ENCODE results near the gene TMIE. TPM values are rescaled to one million over a fixed set of nuclear protein-coding genes. Genes with fewer than 3 reads are reported as not detected.

The TMIE gene
- total RNA-seq, 3 donors from 2014 or later: 0.16 to 0.71 (median 0.40) TPM

DNA sequence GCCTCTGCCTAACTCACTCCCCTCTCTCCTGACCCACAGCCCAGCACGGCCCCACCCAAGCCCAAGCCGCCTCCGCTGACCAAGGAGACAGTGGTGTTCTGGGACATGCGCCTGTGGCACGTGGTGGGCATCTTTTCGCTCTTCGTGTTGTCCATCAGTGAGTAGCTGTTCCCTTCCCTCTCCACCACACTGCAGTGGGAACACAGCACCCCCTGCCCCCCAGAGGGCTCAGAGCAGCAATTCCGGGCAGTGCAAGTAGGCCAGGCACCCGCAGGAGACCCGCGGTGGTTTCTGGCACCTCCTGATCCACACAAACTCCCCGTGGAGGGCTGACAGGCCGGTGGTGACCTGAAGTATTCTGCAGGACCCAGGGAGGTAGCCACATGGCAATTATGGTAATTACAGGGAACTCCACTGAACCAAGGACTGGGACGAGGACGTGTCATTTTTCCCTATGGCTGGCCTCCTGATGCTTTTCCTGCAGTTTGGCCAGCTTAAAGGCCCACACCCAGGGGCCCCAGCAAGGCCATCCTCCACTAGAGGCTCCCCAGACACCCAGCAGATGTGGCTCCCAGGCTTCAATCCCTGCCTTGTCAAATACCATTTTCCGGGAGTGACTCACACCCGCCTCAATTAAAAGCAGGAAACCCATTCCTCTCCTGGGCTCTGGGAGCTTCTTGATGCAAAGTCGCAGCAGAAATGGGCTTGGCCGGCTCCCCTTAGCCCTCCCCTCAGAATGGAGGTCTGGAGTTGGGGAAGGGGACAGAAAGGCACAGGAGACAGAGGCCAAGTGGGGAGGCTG lies 4.8 kb downstream of the TMIE start:
- ATAC-seq (no peak), DNase-seq (peak; percentile 1)
- H3K4me3 Mint-ChIP-seq: no peak overlapping the region

DNA sequence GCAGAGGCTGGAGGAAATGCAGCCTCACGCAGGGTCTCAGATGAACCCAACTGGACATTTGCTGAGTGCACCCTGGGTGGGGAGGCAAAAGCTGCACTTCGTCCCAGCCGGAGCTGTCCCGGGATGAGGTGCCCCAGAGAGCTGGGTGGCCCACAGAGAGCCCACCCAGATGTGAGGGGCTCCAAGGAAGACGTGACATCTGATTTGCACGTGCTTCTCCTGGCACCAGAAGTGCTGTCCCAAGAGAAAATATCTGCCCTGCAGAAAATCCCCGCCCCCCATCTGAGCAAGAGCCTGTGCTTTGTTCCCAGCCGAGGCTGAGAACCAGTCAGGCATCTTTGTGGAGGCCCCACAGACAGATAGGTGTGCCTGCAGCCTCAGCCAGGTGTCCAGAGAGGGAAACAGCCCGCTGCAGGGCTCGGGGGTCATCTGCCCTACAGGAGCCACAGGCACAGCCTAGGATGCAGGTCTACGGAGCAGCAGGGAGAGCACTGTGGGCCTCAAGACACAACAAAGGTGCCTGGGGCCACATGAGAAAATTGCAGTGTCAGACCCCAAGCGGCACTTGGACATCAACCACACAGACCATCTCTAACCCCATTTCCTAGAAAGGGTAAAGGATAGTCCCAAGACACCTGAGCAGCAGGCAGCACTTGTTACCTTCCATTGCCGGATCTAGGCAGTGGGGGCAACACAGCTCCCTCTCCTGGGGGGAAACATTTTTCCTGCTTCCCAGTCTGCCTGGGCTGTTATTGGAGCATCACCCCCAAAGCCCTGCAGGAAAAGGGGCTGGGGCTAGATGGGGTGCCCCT lies 5.8 kb downstream of the TMIE start:
- Mint-ChIP-seq H3K4me3 (no peak overlapping the region), H3K36me3 (ENCODE audit: insufficient read depth) (no peaks in the 10 kb centered on the region), H3K4me1 (ENCODE audit: low read depth) (peaks cover 5% of the 10 kb centered on the region), H3K9me3 (no peaks in the 10 kb centered on the region), H3K27me3 (ENCODE audit: low read depth) (peaks cover 3% of the 10 kb centered on the region)
- DNase-seq (peak; percentile 3), ATAC-seq (no peak)

More for the DNA sequence above, 4.8 kb downstream of the TMIE start:
- Mint-ChIP-seq H3K4me1 (ENCODE audit: low read depth) (peaks cover 10% of the 10 kb centered on the region), H3K36me3 (ENCODE audit: insufficient read depth) (no peaks in the 10 kb centered on the region), H3K9me3 (no peaks in the 10 kb centered on the region), H3K27me3 (ENCODE audit: low read depth) (peaks cover 8% of the 10 kb centered on the region)

DNA sequence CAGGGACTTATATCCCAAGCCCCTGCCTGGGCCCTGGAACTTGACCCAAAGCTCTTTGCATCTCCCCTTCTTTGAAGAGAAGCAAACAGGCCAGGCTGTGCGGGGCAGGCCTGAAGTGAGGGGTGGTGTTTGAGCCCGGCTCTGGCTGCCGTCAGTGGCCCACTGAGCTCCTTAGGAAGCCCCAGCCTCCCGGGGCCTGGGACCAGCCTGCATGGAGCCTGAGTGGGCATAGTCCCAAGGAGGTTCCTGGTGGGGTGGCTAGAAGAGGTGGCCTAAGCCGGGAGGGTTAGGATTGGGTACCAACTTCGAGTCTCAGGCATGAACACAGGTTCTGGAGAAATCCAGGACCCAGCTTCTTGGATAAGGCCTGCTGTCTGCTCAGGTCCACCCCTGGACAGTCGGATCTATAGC lies 6.4 kb downstream of the TMIE start:
- Mint-ChIP-seq H3K4me3 (no peak overlapping the region), H3K36me3 (ENCODE audit: insufficient read depth) (no peaks in the 10 kb centered on the region), H3K4me1 (ENCODE audit: low read depth) (no peaks in the 10 kb centered on the region), H3K27me3 (ENCODE audit: low read depth) (no peaks in the 10 kb centered on the region), H3K9me3 (no peaks in the 10 kb centered on the region)
- ATAC-seq: no peak
- DNase-seq: peak; percentile 1

DNA sequence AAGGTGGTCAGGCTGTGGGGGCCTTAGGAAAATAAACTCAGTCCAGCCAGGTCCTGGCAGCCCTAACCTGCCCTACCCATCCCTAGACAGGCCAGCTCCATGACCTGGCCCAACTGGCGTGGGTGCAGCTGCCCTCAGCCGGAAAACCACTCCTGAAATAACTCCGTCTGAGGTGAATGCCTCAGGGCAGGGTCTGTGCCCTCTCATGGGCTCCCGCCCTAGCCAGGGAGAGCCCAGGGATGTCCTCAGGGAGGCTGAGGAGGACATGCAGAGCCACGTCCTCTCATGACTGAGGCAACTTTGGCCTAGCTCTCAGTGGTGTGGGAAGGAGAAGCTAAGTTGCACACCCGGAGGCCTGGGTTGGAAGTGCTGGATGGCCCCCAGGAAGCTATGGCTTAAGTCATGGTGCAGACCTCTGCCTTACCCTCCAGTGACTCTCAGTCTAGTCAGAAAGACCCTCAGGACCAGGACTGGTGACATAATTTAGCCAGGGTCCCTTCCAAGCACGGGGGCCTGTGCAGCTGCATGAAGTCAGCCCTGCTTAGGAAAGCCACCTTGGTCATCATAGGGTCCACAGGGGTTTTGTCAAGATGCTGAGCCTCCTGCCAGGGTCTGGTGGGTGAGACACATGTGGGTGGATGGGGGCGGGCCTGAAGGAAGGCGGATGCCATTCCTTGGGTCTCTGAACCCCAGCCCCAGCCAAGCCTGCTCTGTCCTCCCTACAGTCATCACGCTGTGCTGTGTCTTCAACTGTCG lies 7.4 kb downstream of the TMIE start:
- no peaks in the 10 kb centered on the region for H3K9me3 Mint-ChIP-seq
- H3K36me3 Mint-ChIP-seq (ENCODE audit: insufficient read depth): no peaks in the 10 kb centered on the region
- DNase-seq (peak; percentile 2), ATAC-seq (no peak)
- H3K4me3 Mint-ChIP-seq: no peak overlapping the region
- H3K27me3 Mint-ChIP-seq (ENCODE audit: low read depth): no peaks in the 10 kb centered on the region
- H3K4me1 Mint-ChIP-seq (ENCODE audit: low read depth): no peaks in the 10 kb centered on the region

DNA sequence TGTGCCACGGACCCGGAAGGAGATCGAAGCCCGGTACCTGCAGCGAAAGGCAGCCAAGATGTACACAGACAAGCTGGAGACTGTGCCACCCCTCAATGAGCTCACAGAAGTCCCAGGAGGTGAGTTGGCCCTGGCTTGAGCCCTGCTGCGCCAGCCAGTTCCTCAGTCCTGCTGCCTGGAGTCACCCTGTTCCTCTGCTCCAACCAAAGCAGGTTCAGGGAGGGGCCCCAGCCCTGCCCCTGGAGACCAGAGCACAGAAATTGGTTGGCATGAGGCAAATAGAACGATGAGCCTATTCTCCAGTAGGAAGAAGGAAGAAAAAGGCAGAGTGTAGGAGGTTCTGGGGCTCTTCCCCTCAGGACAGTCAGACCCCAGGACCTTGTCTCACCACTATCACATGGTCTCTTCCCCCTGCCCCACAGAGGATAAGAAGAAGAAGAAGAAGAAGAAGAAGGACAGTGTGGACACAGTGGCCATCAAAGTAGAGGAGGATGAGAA lies 8.0 kb downstream of the TMIE start:
- no peaks in the 10 kb centered on the region for H3K27me3 Mint-ChIP-seq (ENCODE audit: low read depth)
- H3K9me3 Mint-ChIP-seq: no peaks in the 10 kb centered on the region
- ATAC-seq: no peak
- no peaks in the 10 kb centered on the region for H3K36me3 Mint-ChIP-seq (ENCODE audit: insufficient read depth)
- DNase-seq: peak; percentile 1
- H3K4me3 Mint-ChIP-seq: no peak overlapping the region
- H3K4me1 Mint-ChIP-seq (ENCODE audit: low read depth): no peaks in the 10 kb centered on the region

DNA sequence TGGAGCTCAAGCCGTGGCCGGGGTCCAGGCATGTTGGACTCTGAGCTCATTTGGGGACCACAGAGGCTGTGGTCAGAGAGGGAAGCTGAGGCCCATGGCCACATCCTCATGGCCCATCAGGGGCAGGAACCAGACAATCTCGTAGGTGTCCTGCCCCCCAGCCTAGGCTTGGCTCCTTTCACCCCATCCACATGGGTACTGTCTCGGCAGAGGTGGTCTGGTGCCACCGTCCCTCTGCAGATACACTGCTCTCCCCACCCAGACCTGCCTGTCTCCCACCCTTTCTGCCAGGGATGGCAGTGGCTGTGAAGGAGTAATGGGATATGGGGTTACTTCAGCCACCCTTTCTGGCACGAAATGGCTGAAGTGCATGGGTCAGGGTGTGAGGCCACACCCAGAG lies 8.5 kb downstream of the TMIE start:
- H3K9me3 Mint-ChIP-seq: no peaks in the 10 kb centered on the region
- ATAC-seq (no peak), DNase-seq (no peak)
- H3K36me3 Mint-ChIP-seq (ENCODE audit: insufficient read depth): no peaks in the 10 kb centered on the region
- H3K4me3 Mint-ChIP-seq: no peak overlapping the region
- H3K4me1 Mint-ChIP-seq (ENCODE audit: low read depth): no peaks in the 10 kb centered on the region
- H3K27me3 Mint-ChIP-seq (ENCODE audit: low read depth): no peaks in the 10 kb centered on the region

DNA sequence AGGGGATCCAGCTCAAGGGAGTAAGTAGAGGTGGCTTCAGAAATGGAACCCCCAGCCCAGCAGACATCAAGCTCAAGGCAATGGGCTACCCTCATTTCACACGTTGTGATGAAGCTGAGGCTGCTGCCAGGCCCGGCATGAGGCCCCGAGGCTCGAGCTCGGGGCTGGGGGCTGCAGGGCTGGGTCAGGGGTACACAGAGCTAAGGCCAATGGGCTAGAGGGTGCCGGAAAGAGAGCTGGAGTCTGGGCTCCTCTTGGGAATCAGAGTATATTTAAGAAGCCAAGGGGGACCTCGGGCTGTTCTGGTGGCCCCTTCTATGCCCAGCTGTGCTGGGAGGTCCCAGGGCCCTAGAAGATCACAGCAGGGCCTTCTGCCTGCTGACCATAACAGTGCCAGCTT lies 9.0 kb downstream of the TMIE start:
- Mint-ChIP-seq H3K4me1 (ENCODE audit: low read depth) (no peaks in the 10 kb centered on the region), H3K4me3 (no peak overlapping the region), H3K9me3 (no peaks in the 10 kb centered on the region), H3K27me3 (ENCODE audit: low read depth) (no peaks in the 10 kb centered on the region), H3K36me3 (ENCODE audit: insufficient read depth) (no peaks in the 10 kb centered on the region)
- DNase-seq (peak; percentile 0), ATAC-seq (no peak)

DNA sequence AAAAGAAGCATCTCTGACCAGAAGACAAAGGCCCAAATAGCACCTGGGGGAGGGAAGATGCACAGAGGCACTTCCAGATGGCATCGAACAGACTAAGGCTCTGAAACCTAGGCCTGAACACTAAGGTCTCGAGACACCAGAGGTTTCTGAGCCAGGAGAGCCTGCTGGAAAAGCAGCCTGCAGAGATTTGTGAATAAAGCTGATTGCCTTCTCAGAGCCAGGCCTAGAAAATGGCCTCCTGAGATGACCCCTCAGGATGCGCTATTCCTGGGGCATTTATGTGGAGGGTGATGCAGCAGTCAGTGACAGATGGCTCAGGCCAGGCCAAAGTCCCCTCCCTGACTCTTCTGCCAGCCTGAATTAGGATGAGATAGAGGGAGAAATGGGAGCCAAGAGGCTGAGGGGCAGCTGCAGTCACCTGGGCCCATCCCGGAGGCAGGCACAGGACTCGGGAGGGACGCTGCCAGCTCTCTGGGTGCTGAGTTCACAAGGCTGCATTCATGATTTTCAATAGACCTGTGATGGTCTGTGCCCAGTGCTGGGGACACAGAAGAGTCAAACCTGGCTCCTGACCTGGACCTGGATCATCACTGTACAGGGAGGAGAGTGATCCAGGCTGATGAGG lies 9.6 kb downstream of the TMIE start:
- no peaks in the 10 kb centered on the region for H3K36me3 Mint-ChIP-seq (ENCODE audit: insufficient read depth)
- H3K27me3 Mint-ChIP-seq (ENCODE audit: low read depth): no peaks in the 10 kb centered on the region
- no peaks in the 10 kb centered on the region for H3K9me3 Mint-ChIP-seq
- DNase-seq: no peak
- H3K4me3 Mint-ChIP-seq: no peak overlapping the region
- H3K4me1 Mint-ChIP-seq (ENCODE audit: low read depth): no peaks in the 10 kb centered on the region
- no peak for ATAC-seq

DNA sequence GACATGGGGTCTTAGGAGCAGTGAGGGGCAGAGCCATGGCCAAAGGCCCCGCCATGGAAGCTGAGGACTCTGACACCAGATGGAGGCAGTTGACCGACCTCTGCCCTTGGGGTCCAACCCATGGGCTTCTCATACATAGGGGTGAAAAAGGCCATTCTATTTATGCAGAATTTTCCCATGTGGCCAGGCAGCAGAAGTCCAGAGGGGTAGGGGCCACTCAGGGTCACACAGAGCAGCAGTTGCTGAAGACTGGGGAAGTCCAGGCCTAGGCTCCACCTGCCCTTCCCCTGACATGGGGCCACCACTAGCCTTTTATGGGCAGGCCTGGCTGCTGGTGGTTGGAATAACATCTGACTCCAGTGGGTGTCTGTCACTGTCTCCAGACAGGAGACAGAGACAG lies 10.1 kb downstream of the TMIE start:
- Mint-ChIP-seq H3K9me3 (no peaks in the 10 kb centered on the region), H3K4me3 (no peak overlapping the region), H3K36me3 (ENCODE audit: insufficient read depth) (no peaks in the 10 kb centered on the region), H3K27me3 (ENCODE audit: low read depth) (no peaks in the 10 kb centered on the region), H3K4me1 (ENCODE audit: low read depth) (no peaks in the 10 kb centered on the region)
- no peak for ATAC-seq
- DNase-seq: no peak

DNA sequence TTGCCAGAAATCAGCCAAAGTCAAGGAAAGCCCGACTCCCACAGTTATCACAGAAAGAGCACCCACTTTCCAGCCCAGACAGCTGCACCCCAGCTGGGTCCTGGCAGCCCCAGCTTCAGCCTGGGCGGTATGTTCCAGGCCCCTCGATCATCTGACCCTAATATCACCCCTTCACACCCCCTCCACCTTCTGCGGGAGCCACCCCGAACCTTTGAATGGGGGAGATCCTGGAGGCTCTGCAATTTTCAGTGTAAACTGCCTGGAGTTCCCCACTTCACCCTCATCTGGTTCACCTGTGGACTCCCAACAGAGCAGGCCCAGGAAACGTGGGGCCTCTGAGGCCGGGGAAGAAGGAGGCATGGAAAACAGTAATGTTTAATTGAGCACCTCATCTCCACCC lies 10.6 kb downstream of the TMIE start:
- Mint-ChIP-seq H3K9me3 (no peaks in the 10 kb centered on the region), H3K36me3 (ENCODE audit: insufficient read depth) (no peaks in the 10 kb centered on the region), H3K4me3 (no peak overlapping the region), H3K4me1 (ENCODE audit: low read depth) (no peaks in the 10 kb centered on the region), H3K27me3 (ENCODE audit: low read depth) (peaks cover 3% of the 10 kb centered on the region)
- DNase-seq: no peak
- ATAC-seq: no peak

DNA sequence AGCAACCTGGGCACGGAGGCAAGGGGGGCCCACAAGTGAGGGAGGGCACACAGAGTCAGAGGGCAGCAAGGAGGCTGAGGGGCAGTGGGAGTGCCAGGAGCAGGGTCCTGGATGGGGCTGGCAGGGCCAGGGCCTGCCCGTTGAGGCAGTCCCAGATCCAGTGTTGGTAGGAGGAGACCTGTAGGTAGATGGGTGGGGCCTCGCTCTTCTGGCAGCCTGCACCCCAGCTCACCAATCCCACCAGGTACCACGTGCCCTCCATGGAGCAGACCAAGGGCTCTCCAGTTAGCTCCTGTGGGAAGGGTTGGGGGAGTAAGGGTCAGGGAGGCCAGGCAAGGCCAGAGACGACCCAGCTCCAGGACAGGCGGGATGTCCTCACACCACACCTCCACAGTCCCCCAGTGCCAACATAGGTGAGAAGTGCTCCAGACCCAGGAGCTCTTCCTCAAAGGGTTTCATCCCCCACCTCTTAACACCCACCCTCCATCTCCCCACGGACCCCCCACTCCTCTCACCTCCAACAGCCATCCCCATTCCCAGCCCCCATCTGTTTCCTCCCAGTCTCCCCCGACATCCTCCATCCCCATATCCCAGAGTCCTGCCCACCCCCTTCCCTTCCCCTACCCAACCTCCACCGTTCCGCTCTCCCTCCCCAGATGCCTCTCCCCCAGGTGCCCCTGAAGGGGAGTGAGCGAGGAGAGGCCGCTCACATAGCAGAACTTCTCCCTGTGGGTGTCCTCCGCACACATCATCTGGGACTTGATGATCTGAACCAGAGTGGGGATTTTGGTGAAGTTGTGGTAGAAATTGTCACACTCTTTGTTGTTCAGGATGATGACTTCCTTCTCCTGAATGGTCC lies 11.2 kb downstream of the TMIE start:
- Mint-ChIP-seq H3K4me1 (ENCODE audit: low read depth) (no peaks in the 10 kb centered on the region), H3K27me3 (ENCODE audit: low read depth) (peaks cover 5% of the 10 kb centered on the region), H3K9me3 (no peaks in the 10 kb centered on the region), H3K4me3 (no peak overlapping the region), H3K36me3 (ENCODE audit: insufficient read depth) (no peaks in the 10 kb centered on the region)
- DNase-seq: no peak
- no peak for ATAC-seq

DNA sequence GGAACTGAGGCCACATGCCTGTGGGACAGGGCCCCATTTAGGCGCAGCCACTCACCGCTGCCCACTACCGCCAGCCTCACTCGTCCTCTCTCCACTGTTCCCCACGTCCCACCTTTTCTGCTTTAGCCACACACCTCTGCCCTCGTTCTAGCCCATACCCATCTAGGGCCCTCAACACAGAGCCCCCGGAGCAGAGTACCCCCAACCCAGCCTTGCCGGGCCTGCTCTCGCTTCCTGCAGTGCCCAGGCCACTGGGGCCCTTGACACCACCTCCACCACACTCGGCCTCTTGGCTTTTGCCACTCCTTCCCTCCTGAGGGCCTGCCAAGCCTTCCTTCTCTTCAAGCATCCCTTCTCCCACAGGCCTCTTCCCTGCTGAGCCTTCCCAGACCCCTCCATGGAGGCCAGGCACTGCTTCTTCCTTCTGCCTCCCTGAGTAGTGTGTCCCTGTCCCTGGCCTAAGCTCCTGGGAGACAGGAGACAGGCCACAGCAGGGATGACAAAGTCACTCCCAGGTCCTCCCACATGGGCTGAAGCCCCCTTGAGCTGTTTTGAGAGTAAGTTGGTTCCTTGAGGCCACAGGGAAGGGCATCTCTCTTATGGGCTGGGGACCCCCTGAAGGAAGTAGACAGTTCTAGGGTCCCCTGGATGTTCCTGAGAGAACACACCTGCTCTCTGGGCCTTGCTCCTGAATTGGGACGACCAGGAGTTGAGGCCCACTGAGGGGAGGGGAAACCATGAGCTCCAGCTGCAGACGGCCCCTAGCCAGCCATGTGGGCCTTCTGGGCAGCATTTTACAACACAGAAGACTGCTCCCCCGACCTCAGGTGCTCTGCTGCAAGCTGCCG lies 12.1 kb downstream of the TMIE start:
- no peaks in the 10 kb centered on the region for H3K4me1 Mint-ChIP-seq (ENCODE audit: low read depth)
- no peaks in the 10 kb centered on the region for H3K36me3 Mint-ChIP-seq (ENCODE audit: insufficient read depth)
- no peaks in the 10 kb centered on the region for H3K9me3 Mint-ChIP-seq
- no peak overlapping the region for H3K4me3 Mint-ChIP-seq
- ATAC-seq (no peak), DNase-seq (no peak)
- peaks cover 9% of the 10 kb centered on the region for H3K27me3 Mint-ChIP-seq (ENCODE audit: low read depth)

Data from activated T-cell treated with anti-CD3 and anti-CD28 coated beads, Interleukin-2, amount 50 U/mL, for 4 hours (primary cell).